ENCODE results near the gene PCSK7. TPM values are rescaled to one million over a fixed set of nuclear protein-coding genes. Genes with fewer than 3 reads are reported as not detected.

Gene PCSK7
- total RNA-seq, 1 donor = 42.6 TPM

- peak overlapping the region; percentile 71 for H3K4me3 ChIP-seq (ENCODE audit: low read depth, low read length)
Observed at GRCh38 chr11:117180020-117180419, 51.9 kb downstream of the PCSK7 start.

GRCh38 chr11:117179048-117179999 is 52.5 kb downstream of the PCSK7 start:
- peak; percentile 65 for DNase-seq (ENCODE audit: low read depth)
- no peak for TF ChIP-seq CTCF (IDR thresholded peaks at IDR 0.05; ENCODE audit: insufficient read depth, low read length)
- H3K4me3 ChIP-seq (ENCODE audit: low read depth, low read length) = peak overlapping the region; percentile 71

More at GRCh38 chr11:117180020-117180419, 51.9 kb downstream of the PCSK7 start:
- no peak for TF ChIP-seq CTCF (IDR thresholded peaks at IDR 0.05; ENCODE audit: insufficient read depth, low read length)
- peak; percentile 50 for DNase-seq (ENCODE audit: low read depth)

- H3K4me3 ChIP-seq (ENCODE audit: low read depth, low read length) = peak within 1 kb of the TSS; percentile 71
- TF ChIP-seq CTCF (IDR thresholded peaks at IDR 0.05; ENCODE audit: insufficient read depth, low read length) = no peak
- DNase-seq (ENCODE audit: low read depth) = peak; percentile 91
Observed at GRCh38 chr11:117178210-117179034, 53.5 kb downstream of the PCSK7 start, which contains the start of gene SIDT2. Gene SIDT2 (plus strand): TSS chr11:117178743. CDS start chr11:117179264, 521 bp downstream.

- H3K4me3 ChIP-seq (ENCODE audit: low read depth, low read length) = peak overlapping the region; percentile 71
- DNase-seq (ENCODE audit: low read depth) = no peak
- TF ChIP-seq CTCF (IDR thresholded peaks at IDR 0.05; ENCODE audit: insufficient read depth, low read length) = no peak
Observed at GRCh38 chr11:117177534-117178209, 54.2 kb downstream of the PCSK7 start.

- DNase-seq (ENCODE audit: low read depth) = no peak
- no peak overlapping the region for H3K4me3 ChIP-seq (ENCODE audit: low read depth, low read length)
- TF ChIP-seq CTCF (IDR thresholded peaks at IDR 0.05; ENCODE audit: insufficient read depth, low read length) = no peak
Observed at GRCh38 chr11:117176186-117176585, 55.7 kb downstream of the PCSK7 start.

GRCh38 chr11:117175781-117176180 is 56.1 kb downstream of the PCSK7 start:
- DNase-seq (ENCODE audit: low read depth) = no peak
- TF ChIP-seq CTCF (IDR thresholded peaks at IDR 0.05; ENCODE audit: insufficient read depth, low read length) = no peak
- H3K4me3 ChIP-seq (ENCODE audit: low read depth, low read length) = no peak overlapping the region
